HG03097 (cell line): Measurements from ENCODE around the gene PSMB10.

Experiments used
- ATAC-seq: cut with Tn5 transposase; IDR thresholded peaks from one replicate; pipeline ENCODE4 v1.9.1; 2021; ENCODE audit not compliant: unreplicated experiment, low FRiP score

The PSMB10 gene

GRCh38 chr16:67901734-67902133 lies 34.9 kb downstream of the PSMB10 start:
- no peak for ATAC-seq

DNA sequence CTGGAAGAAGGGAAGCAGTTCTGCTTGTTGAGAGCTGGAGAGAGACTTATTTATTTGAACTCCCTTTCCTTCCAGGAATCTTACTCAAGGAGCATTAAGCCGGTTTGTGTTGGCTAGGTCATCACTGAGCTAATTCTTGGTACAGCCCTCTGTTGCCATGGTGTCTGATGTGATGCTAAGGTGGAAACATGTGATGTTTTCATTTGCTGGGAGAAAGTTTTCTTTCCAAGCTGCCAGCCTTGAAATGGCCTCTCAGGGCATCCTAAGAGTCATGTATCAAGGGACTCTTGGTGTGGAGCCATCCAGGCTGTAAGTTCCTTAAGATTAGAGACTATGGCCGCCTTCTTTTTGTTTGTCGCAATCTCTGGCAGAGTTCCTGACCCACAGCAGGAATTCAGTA lies 39.4 kb downstream of the PSMB10 start:
- no peak for ATAC-seq

DNA sequence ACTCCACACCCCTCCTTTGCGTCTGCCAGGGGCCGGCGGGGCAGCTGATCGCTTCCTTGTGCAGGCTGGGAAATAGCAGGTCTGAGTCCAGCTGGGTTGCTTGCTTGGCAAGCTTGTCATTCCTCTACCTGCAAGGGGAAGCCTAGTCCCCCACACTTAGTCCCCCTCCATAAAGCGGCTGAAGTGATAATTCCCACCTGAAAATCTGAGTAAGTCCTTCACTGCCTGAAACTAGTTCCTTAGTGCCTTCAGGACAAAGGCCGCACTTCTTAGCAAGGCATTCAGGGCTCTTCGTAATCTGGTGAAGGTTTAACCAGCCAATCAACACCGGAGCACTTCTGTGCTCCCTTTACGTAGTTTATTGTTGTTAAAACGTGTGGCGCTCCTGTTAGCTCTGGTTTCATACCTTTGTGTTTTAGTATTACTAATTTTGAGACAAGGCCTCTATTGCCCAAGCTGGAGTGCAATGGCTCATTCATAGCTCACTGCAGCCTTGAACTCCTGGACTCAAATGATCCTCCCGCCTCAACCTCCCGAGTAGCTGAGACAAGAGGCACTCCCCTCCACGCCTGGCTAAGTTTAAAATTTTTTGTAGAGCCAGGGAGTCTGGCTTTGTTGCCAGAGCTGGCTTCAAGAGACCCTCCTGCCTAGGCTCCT lies 42.8 kb downstream of the PSMB10 start:
- ATAC-seq: no peak

DNA sequence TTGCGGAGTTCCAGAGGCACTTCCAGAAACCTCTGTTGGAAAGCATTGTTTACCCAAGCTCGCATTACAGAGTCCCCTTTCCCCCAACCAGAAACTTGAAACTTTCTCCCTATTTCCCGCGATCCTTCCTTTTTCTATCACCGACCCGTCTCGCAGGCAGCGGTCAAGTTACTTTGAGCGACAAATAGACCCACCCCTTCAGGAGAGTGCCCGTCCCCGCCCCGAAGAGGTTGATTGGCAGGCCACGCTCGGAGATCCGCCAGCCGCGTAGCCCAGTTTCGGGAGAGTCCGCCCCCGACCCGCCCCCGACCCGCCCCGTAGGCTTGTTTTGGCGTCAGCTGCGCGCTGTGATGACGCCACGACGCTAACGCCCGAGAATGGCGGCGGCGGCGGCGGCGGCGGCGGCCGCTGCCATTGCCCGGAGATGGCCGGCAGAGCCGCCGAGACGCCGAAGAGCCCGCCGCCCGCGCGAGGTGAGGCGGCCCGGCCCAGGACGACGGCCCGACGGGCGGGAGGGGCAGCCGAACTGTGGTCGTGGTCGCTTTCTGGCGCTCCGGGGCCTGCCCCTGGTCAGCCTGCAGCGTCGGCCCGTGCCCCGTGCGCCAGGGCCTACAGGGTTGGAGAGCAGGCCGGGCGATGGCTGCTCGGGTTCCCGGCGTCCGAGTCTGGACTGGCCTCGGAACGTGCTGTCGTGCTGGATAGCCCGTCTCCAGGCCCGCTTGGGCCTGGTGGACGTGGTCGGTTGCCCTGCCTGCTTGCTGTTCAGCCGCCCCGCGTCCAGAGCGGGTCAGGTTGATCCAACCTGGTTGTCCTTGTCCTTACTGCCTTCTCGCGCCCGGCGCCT lies 43.5 kb downstream of the PSMB10 start, which contains the start of gene PSKH1:
Gene PSKH1, plus strand, starts transcription at position 356 of the 844 bp plus-strand sequence. CDS start 15,496 bp downstream, outside the sequence.
- ATAC-seq: peak; percentile 74

DNA sequence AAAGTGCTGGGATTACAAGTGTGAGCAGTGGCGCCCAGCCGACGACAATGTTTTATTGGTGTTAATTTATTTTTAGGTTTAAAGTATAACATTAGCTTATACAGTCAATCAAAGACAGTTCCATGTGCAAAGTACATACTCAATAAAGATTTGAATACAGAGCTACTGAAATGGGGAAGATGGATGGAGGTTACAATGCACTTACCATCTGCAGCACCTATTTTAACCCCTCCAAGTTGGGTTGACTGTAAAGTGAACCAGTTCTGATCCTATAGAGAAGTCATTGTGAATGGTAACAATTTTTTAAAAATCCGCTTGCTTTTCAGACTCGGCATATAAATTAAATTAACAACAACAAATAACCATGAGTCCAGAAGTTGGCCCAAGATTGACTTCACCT lies 44.3 kb downstream of the PSMB10 start:
- no peak for ATAC-seq

GRCh38 chr16:67888331-67888730 lies 48.3 kb downstream of the PSMB10 start:
- ATAC-seq: no peak

DNA sequence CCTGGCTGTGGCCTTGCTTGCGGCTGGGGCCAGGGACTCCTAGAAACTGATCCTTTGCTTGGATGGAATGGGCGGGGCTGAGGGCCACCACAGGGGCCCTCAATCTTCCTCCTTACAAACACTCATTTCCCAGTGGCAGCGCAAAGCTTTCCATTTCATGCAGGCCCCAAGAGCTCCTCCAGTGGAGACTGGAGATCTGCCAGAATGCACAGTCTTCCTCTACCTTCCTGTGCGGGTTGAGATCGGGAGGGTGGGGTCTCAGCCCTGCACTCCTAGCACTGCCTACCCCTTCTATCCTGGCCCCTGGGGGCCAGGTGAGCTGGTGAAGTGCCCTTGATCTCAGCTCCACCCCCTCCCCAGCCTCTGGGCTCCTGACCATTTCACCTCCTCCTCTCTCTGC lies 50.3 kb downstream of the PSMB10 start:
- ATAC-seq: no peak

GRCh38 chr16:67885976-67886375 lies 50.7 kb downstream of the PSMB10 start:
- ATAC-seq: no peak

GRCh38 chr16:67885545-67885944 lies 51.1 kb downstream of the PSMB10 start:
- no peak for ATAC-seq

DNA sequence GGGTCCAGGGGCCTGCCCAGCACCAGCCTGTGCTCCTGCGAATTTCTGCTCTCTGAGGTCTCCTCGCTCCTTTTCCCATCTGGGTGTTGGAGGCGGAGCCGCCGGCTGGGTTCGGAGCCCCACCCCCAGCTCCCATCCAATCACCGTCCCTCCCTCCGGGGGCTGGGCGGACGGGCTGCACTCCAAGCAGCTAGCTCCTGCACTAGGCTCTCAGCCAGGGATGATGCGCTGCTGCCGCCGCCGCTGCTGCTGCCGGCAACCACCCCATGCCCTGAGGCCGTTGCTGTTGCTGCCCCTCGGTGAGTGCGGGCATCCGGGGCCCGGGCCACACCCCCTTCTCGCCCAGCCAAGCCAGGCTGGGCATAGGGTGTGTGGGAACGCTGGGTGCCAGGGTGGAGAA lies 52.0 kb downstream of the PSMB10 start, which contains the start of gene NRN1L:
Gene NRN1L, plus strand, starts transcription at position 202 of the 400 bp plus-strand sequence. Its CDS starts 19 bp downstream, at position 221.
- ATAC-seq: no peak
